Cardiac septum (tissue), 1 donor: ENCODE data around the gene MORN1. TPM values are rescaled to one million over a fixed set of nuclear protein-coding genes. Genes with fewer than 3 reads are reported as not detected.

ENCODE experiments used
- DNase-seq: peaks from one replicate; pipeline ENCODE4 v3.0.0-alpha.2; 2020; ENCODE audit warnings: low spot score
- intact Hi-C: fragments of 100-400 bp; cut with DNase I; formaldehyde crosslinking; loops from one replicate; pipeline ENCODE4 v1.14.0; 2022
- total RNA-seq: library from RNA; stranded (reverse); fragmentation: NEBNext Ultra II Directional; extraction: Animal tissue kit (Norgen Biotek cat#: 25700); gene quantifications from one replicate; pipeline ENCODE4 v1.2.1, GENCODE V29; 2021
- donor health status: DM: no; HTN: no; CAD: no.

MORN1 gene
- total RNA-seq, 1 donor from 2014 or later, result 3.6 TPM

GRCh38 chr1:2346691-2347408 is 44.5 kb downstream of the MORN1 start:
- intact Hi-C loops, result no loop called here
- DNase-seq, result peak; percentile 59

DNA sequence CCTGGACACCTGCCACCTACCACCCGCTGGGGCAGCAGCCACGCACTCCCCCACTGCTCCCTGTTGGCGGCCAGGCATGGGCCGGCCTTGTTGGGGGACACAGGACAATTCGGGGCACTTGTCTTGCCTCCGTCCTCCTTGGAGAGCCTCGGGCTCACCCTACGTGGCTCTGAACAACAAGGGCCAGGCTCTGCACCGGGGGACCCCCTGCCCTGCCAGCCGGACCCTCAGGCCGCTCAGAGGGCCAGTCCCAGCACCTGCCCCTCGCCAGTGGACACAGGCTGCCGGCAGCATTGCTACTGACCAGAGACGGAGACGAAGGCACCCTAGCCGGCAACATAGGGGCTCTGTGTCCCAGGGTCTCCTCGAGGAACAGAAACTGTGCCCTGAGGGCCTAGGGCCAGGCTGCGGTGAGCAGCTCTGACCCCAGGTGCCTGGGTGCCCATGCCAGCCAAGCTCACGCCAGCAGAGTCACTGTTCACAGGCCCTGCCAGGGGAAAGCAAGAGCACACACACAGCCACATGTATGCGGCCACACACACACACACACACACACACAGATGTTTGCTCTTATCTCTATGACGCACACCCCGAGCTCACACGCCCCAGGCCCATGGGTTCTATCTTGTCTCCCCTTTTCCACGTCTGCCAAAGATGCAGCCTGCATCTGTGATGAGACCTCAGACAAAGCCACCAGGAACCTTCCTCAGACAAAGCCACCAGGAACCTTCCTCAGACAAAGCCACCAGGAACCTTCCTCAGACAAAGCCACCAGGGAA is 45.9 kb downstream of the MORN1 start:
- peak; percentile 46 for DNase-seq
- intact Hi-C loops, result no loop called here

DNA sequence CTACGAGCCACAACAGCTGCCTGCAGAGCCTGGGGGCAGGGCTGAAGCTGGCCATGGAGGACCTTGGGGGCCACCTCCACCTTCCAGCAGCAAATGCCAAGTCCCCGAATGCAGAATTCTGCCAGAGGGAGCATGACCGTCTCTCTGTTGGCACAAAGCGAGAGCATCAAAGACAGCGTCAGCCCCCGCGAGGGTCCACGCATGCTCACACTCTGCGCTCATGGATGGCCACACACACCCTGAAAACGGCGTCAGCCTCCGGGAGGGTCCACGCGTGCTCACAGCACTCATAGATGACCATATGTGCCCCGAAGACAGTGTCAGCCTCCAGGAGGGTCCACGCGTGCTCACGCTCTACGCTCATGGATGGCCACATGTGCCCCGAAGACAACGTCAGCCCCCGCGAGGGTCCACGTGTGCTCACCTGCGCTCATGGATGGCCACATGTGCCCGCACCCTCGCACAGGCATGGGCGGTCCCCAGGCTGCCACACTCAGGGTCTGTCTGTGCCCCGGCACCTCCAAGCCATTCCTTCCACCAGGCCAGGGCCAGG is 46.5 kb downstream of the MORN1 start:
- no peak for DNase-seq
- intact Hi-C loops, result no loop called here

- intact Hi-C loops, result no loop called here
- DNase-seq, result no peak
Observed at GRCh38 chr1:2344121-2344681, 47.2 kb downstream of the MORN1 start.

DNA sequence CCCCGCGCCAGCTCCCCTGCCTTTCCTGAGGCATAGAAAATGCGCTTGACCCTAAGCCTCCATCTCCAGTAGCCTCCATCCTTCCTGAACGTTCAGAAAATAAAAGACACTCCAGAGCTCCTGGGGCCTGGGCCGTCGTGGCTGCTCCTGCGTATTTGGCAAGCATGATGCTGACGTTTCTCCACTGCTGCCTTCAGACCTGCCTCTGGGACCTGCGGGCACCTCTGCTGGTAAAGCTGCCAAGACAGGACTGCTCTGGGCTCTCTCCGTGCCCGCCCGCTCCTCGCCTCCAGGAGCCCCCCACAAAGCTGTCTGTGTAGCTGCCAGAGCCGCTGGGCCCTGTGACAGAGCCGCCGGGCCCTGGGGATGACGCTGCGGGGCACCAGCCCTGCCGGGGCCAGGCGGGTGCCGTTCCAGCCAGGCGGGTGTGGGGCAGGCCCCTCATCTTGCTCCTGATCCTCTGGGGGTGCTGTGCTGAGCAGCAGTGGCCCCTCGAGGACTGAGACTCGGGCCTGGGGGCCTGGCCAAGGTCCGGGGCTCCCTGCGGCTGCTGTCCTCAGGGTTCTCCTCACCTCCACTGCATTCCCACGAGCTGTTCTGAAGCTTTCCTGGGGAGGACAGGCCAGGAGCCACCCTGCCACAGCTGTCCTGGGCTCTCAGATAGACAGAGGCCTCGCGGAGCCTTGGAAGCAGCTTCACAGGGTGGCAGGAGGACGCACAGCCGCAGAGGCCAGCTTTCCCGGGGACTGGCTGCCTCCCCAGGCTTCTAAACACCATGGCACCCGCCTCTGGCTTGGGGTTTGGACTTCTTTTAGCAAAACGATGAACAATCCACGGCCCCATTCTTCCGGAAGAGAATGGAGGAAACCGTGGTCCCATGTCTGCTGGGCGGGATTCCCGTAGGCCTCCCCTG is 48.1 kb downstream of the MORN1 start:
- intact Hi-C loops, result no loop called here
- DNase-seq, result no peak

DNA sequence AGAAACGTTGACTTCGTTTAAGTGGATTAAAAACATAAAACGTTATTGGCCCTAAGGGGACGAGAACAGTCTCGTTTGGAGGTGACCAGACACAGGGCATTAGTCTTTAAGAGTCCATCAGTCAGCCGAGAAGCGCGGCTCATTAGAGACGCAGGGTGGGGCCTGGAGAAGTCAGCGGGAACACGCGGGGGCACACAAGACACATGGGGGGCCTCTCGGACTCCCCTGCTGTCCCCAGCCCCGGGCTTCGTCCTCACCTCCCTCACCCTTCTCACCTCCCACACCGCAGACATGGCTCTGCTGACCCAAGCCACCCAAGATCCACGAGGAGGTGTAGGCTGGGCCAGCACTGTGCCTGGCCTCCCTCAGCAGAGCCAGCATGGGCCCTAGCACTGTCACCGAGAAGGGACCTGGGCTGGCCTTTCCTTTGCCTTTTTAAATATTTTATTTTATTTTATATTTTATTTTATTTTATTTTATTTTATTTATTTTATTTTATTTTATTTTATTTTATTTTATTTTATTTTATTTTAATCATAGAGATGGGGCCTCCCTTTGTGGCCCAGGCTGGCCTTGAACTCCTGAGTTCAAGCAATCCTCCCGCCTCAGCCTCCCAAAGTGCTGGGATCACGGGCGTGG is 48.9 kb downstream of the MORN1 start:
- no peak for DNase-seq
- intact Hi-C loops, result no loop called here

GRCh38 chr1:2341706-2342383 is 49.5 kb downstream of the MORN1 start:
- intact Hi-C loops, result no loop called here
- DNase-seq, result no peak

DNA sequence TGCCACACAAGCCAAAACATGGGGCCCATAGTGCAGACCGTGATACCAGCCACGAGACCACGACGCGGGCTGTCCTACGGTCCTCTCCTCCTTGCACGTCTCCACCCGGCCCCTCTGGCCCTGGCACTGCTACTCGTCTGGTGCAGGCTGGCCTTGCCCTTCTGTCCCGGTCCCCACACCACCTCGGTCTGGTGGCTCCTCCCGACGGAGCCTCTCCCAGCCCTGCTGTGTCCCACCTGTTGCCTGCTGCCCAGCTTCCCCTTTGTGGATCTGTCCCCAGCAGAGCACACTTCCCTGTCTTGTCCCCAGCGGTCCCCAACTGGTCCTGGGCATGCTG is 50.5 kb downstream of the MORN1 start:
- intact Hi-C loops, result no loop called here
- DNase-seq, result no peak

GRCh38 chr1:2340086-2340917 is 51.1 kb downstream of the MORN1 start:
- intact Hi-C loops, result no loop called here
- no peak for DNase-seq

- intact Hi-C loops, result no loop called here
- no peak for DNase-seq
Observed at GRCh38 chr1:2339206-2340085, 51.9 kb downstream of the MORN1 start.

DNA sequence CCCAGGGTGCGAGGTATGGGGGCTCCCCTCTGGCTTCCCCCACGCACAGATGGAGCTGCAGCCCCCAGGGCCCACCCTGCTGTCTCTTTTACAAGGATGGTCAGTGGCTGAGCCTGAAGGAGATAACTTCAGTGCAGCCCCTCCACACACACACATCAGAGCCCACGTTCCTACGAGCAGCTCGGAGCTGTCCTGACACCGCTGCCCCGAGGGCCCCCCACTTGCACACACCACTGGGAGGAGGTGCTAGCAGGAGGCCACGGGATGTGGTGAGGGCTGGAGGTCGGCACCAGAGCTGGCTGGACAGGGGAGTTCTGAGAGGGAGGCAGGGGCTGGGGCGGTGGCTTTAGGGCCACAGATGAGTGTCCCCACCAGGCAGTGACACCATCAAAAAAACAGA is 53.9 kb downstream of the MORN1 start:
- no peak for DNase-seq
- intact Hi-C loops, result no loop called here

- DNase-seq, result no peak
- intact Hi-C loops, result no loop called here
Observed at GRCh38 chr1:2337081-2337480, 54.3 kb downstream of the MORN1 start.

DNA sequence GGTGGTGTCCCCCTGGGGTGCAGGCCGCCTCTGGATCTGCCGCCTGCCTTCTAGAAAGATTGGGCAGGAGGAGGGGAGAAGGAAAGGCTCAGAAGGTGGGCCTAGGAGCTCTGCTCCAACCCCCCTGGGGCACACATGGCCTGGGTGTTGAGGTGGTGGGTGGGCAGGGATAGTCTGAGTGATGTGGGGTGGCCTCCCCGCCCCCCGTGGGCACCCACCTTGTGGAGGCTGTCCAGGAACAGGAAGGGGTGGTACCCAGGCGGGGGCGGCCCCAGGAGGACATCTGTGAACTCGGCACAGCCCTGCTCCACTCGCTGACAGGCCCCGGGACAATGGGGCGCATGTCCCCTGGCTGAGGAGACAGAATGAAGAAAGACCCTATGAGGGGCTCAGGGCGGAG is 54.9 kb downstream of the MORN1 start:
- intact Hi-C loops, result no loop called here
- no peak for DNase-seq

GRCh38 chr1:2335721-2336455 is 55.5 kb downstream of the MORN1 start:
- no peak for DNase-seq
- intact Hi-C loops, result no loop called here

DNA sequence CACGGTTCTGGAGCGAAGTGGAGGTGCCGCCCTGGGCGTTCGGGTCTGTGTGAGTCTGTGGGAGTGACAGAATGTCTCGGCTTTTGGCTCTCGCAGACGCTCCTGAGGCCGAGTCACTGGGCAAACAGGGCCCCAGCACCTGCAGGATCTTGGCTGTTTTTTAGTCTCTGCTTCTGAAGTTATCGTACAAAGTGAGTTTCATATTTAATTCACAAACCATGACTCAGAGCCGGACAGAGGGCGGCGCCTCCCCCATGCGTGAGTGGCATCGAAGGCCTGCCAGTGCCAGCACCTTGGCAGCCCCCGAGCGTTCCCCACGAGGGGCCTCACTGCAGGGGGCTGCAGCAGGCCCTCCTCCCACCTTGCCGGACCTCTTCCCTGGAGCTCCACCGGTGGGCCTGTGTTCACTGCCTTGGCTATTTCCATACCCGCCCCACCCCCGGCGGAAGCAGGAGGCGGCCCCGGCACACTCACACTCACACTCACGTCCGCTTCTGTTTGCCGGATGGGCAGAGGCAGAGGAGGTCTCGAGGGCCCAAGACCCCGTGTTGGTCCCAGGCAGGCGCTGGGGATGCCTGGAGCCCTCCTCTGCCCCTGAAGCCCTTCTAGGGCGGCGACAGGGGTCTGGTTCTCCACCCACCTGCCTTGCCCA is 56.3 kb downstream of the MORN1 start:
- intact Hi-C loops, result no loop called here
- DNase-seq, result no peak

- intact Hi-C loops, result no loop called here
- DNase-seq, result no peak
Observed at GRCh38 chr1:2334366-2334765, 57.0 kb downstream of the MORN1 start.
